ENCODE results near the gene HOGA1.

Gene HOGA1

GRCh38 chr10:97584060-97584797, at the start of gene HOGA1:
Gene HOGA1, plus strand, starts transcription at chr10:97584389. Its CDS starts 315 bp downstream, at chr10:97584704.
- H3K27ac ChIP-seq (ENCODE audit: low read length) = no peak within 1 kb of the TSS
- no peak within 1 kb of the TSS for H3K4me3 ChIP-seq (ENCODE audit: low read length)
- H3K36me3 ChIP-seq (ENCODE audit: control insufficient read depth, insufficient read depth, low read length) = no peaks in the 10 kb centered on the region; the same call in 1 of the 2 replicates
- peaks cover 1% of the 10 kb centered on the region; the same call in 1 of the 2 replicates for H3K4me1 ChIP-seq (ENCODE audit: control insufficient read depth, insufficient read depth, low read length)
- WGBS (ENCODE audit: insufficient coverage, insufficient read length) = no CpG with 5 or more reads among the region's 5 CpGs
- DNase-seq (ENCODE audit: low read depth, low spot score) = peak; percentile 37
- H3K9me3 ChIP-seq (ENCODE audit: control insufficient read depth, insufficient read depth, low read length) = no peaks in the 10 kb centered on the region
- H3K27me3 ChIP-seq (ENCODE audit: control insufficient read depth, insufficient read depth, low read length) = no peaks in the 10 kb centered on the region

- H3K4me1 ChIP-seq (ENCODE audit: control insufficient read depth, insufficient read depth, low read length) = peaks cover 4% of the 10 kb centered on the region; the same call in 1 of the 2 replicates
- no peaks in the 10 kb centered on the region for H3K27me3 ChIP-seq (ENCODE audit: control insufficient read depth, insufficient read depth, low read length)
- DNase-seq (ENCODE audit: low read depth, low spot score) = no peak
- no CpG with 5 or more reads among the region's 6 CpGs for WGBS (ENCODE audit: insufficient coverage, insufficient read length)
- H3K27ac ChIP-seq (ENCODE audit: low read length) = no peak overlapping the region
- no peak overlapping the region for H3K4me3 ChIP-seq (ENCODE audit: low read length)
- no peaks in the 10 kb centered on the region for H3K9me3 ChIP-seq (ENCODE audit: control insufficient read depth, insufficient read depth, low read length)
- H3K36me3 ChIP-seq (ENCODE audit: control insufficient read depth, insufficient read depth, low read length) = no peaks in the 10 kb centered on the region
Measured at GRCh38 chr10:97534746-97535367, 49.3 kb upstream of the HOGA1 start.

- H3K4me1 ChIP-seq (ENCODE audit: control insufficient read depth, insufficient read depth, low read length) = peaks cover 5% of the 10 kb centered on the region
- H3K4me3 ChIP-seq (ENCODE audit: low read length) = no peak overlapping the region
- no peaks in the 10 kb centered on the region for H3K9me3 ChIP-seq (ENCODE audit: control insufficient read depth, insufficient read depth, low read length)
- no peak for DNase-seq (ENCODE audit: low read depth, low spot score)
- no CpG with 5 or more reads among the region's 5 CpGs for WGBS (ENCODE audit: insufficient coverage, insufficient read length)
- H3K27me3 ChIP-seq (ENCODE audit: control insufficient read depth, insufficient read depth, low read length) = no peaks in the 10 kb centered on the region
- no peak overlapping the region for H3K27ac ChIP-seq (ENCODE audit: low read length)
- H3K36me3 ChIP-seq (ENCODE audit: control insufficient read depth, insufficient read depth, low read length) = no peaks in the 10 kb centered on the region
Measured at GRCh38 chr10:97537186-97537869, 46.9 kb upstream of the HOGA1 start.

GRCh38 chr10:97538411-97538810, 45.8 kb upstream of the HOGA1 start:
- Histone ChIP-seq H3K36me3 (ENCODE audit: control insufficient read depth, insufficient read depth, low read length) (no peaks in the 10 kb centered on the region), H3K27ac (ENCODE audit: low read length) (no peak overlapping the region), H3K9me3 (ENCODE audit: control insufficient read depth, insufficient read depth, low read length) (no peaks in the 10 kb centered on the region), H3K4me3 (ENCODE audit: low read length) (no peak overlapping the region), H3K4me1 (ENCODE audit: control insufficient read depth, insufficient read depth, low read length) (peaks cover 6% of the 10 kb centered on the region), H3K27me3 (ENCODE audit: control insufficient read depth, insufficient read depth, low read length) (no peaks in the 10 kb centered on the region)
- no CpG with 5 or more reads among the region's 4 CpGs for WGBS (ENCODE audit: insufficient coverage, insufficient read length)
- DNase-seq (ENCODE audit: low read depth, low spot score) = no peak

GRCh38 chr10:97538839-97539238, 45.4 kb upstream of the HOGA1 start:
- Histone ChIP-seq H3K9me3 (ENCODE audit: control insufficient read depth, insufficient read depth, low read length) (no peaks in the 10 kb centered on the region), H3K27ac (ENCODE audit: low read length) (no peak overlapping the region), H3K4me3 (ENCODE audit: low read length) (no peak overlapping the region), H3K36me3 (ENCODE audit: control insufficient read depth, insufficient read depth, low read length) (no peaks in the 10 kb centered on the region), H3K27me3 (ENCODE audit: control insufficient read depth, insufficient read depth, low read length) (no peaks in the 10 kb centered on the region), H3K4me1 (ENCODE audit: control insufficient read depth, insufficient read depth, low read length) (peaks cover 6% of the 10 kb centered on the region; the same call in 1 of the 2 replicates)
- DNase-seq (ENCODE audit: low read depth, low spot score) = no peak
- no CpG with 5 or more reads among the region's 4 CpGs for WGBS (ENCODE audit: insufficient coverage, insufficient read length)

- DNase-seq (ENCODE audit: low read depth, low spot score) = no peak
- Histone ChIP-seq H3K36me3 (ENCODE audit: control insufficient read depth, insufficient read depth, low read length) (no peaks in the 10 kb centered on the region), H3K9me3 (ENCODE audit: control insufficient read depth, insufficient read depth, low read length) (no peaks in the 10 kb centered on the region), H3K4me3 (ENCODE audit: low read length) (no peak overlapping the region), H3K27ac (ENCODE audit: low read length) (no peak overlapping the region), H3K4me1 (ENCODE audit: control insufficient read depth, insufficient read depth, low read length) (peaks cover 6% of the 10 kb centered on the region; the same call in 1 of the 2 replicates), H3K27me3 (ENCODE audit: control insufficient read depth, insufficient read depth, low read length) (no peaks in the 10 kb centered on the region)
- WGBS (ENCODE audit: insufficient coverage, insufficient read length) = no CpG with 5 or more reads among the region's 6 CpGs
Measured at GRCh38 chr10:97539523-97540200, 44.5 kb upstream of the HOGA1 start.

- H3K9me3 ChIP-seq (ENCODE audit: control insufficient read depth, insufficient read depth, low read length) = no peaks in the 10 kb centered on the region
- peaks cover 6% of the 10 kb centered on the region; the same call in 1 of the 2 replicates for H3K4me1 ChIP-seq (ENCODE audit: control insufficient read depth, insufficient read depth, low read length)
- no peak overlapping the region for H3K4me3 ChIP-seq (ENCODE audit: low read length)
- no peak overlapping the region for H3K27ac ChIP-seq (ENCODE audit: low read length)
- DNase-seq (ENCODE audit: low read depth, low spot score) = no peak
- H3K27me3 ChIP-seq (ENCODE audit: control insufficient read depth, insufficient read depth, low read length) = no peaks in the 10 kb centered on the region
- WGBS (ENCODE audit: insufficient coverage, insufficient read length) = no CpG with 5 or more reads among the region's 14 CpGs
- H3K36me3 ChIP-seq (ENCODE audit: control insufficient read depth, insufficient read depth, low read length) = no peaks in the 10 kb centered on the region
Measured at GRCh38 chr10:97540669-97541500, 43.3 kb upstream of the HOGA1 start.

GRCh38 chr10:97542169-97543024, 41.8 kb upstream of the HOGA1 start:
- Histone ChIP-seq H3K27me3 (ENCODE audit: control insufficient read depth, insufficient read depth, low read length) (no peaks in the 10 kb centered on the region), H3K27ac (ENCODE audit: low read length) (no peak overlapping the region), H3K4me3 (ENCODE audit: low read length) (no peak overlapping the region), H3K9me3 (ENCODE audit: control insufficient read depth, insufficient read depth, low read length) (no peaks in the 10 kb centered on the region), H3K4me1 (ENCODE audit: control insufficient read depth, insufficient read depth, low read length) (peaks cover 6% of the 10 kb centered on the region; the same call in 1 of the 2 replicates), H3K36me3 (ENCODE audit: control insufficient read depth, insufficient read depth, low read length) (no peaks in the 10 kb centered on the region)
- no peak for DNase-seq (ENCODE audit: low read depth, low spot score)
- no CpG with 5 or more reads among the region's 9 CpGs for WGBS (ENCODE audit: insufficient coverage, insufficient read length)

GRCh38 chr10:97543025-97543546, 41.1 kb upstream of the HOGA1 start:
- no peak overlapping the region for H3K27ac ChIP-seq (ENCODE audit: low read length)
- no CpG with 5 or more reads among the region's 10 CpGs for WGBS (ENCODE audit: insufficient coverage, insufficient read length)
- no peak for DNase-seq (ENCODE audit: low read depth, low spot score)
- H3K4me3 ChIP-seq (ENCODE audit: low read length) = no peak overlapping the region
- no peaks in the 10 kb centered on the region for H3K27me3 ChIP-seq (ENCODE audit: control insufficient read depth, insufficient read depth, low read length)
- peaks cover 6% of the 10 kb centered on the region; the same call in 1 of the 2 replicates for H3K4me1 ChIP-seq (ENCODE audit: control insufficient read depth, insufficient read depth, low read length)
- no peaks in the 10 kb centered on the region for H3K9me3 ChIP-seq (ENCODE audit: control insufficient read depth, insufficient read depth, low read length)
- no peaks in the 10 kb centered on the region for H3K36me3 ChIP-seq (ENCODE audit: control insufficient read depth, insufficient read depth, low read length)
